Panc1 (cell line): ENCODE data around the gene ZNF229.

ENCODE experiments used
- POLR2AphosphoS5 ChIP-seq: IDR thresholded peaks from 2 replicates; pipeline ENCODE4 v1.6.1; 2012; ENCODE audit warnings: mild to moderate bottlenecking, low read depth, low read length, moderate library complexity
- TCF7L2 ChIP-seq: IDR thresholded peaks from 2 replicates; pipeline ENCODE4 v1.6.1; 2011; ENCODE audit warnings: mild to moderate bottlenecking, low read depth, low read length, inconsistent platforms
- TF ChIP-seq, protein P1 (sequence below): fragments of 450-650 bp; IDR thresholded peaks from 2 replicates; pipeline ENCODE4 v1.5.1; 2017; ENCODE audit warnings: mild to moderate bottlenecking
- TF ChIP-seq, protein P2 (sequence below), 2 experiments: IDR thresholded peaks; 2 replicates each; pipeline ENCODE4 v1.6.1; 2011 to 2012; ENCODE audit warnings: low read depth in 2 of 2, control low read depth in 1 of 2, low read length in 1 of 2, mild to moderate bottlenecking in 1 of 2, moderate library complexity in 1 of 2; ENCODE audit not compliant: insufficient read depth in 1 of 2

DNA sequence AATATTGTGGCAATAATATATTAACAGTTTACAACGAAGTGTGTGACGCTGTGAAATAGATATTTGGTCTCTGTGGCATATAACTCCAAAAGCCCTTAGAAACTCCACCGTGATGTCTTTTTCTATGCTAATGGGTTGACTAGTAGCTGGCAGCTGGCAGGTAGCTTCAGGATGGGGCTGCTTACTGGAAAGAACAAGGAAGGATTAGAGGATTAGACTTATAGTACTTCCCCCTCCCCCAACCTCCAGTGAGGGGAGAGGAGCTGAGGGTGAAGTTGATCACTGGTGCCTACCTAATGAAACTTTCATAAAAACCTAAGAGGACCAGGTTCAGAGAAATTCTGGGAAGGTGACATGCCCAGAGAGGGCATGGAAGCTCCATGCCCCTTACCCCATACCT is 9.8 kb downstream of the ZNF229 start:
- TF ChIP-seq, protein P1, sequence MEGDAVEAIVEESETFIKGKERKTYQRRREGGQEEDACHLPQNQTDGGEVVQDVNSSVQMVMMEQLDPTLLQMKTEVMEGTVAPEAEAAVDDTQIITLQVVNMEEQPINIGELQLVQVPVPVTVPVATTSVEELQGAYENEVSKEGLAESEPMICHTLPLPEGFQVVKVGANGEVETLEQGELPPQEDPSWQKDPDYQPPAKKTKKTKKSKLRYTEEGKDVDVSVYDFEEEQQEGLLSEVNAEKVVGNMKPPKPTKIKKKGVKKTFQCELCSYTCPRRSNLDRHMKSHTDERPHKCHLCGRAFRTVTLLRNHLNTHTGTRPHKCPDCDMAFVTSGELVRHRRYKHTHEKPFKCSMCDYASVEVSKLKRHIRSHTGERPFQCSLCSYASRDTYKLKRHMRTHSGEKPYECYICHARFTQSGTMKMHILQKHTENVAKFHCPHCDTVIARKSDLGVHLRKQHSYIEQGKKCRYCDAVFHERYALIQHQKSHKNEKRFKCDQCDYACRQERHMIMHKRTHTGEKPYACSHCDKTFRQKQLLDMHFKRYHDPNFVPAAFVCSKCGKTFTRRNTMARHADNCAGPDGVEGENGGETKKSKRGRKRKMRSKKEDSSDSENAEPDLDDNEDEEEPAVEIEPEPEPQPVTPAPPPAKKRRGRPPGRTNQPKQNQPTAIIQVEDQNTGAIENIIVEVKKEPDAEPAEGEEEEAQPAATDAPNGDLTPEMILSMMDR = no peak
- TF ChIP-seq TCF7L2 (no peak), POLR2AphosphoS5 (no peak)
- TF ChIP-seq, protein P2, sequence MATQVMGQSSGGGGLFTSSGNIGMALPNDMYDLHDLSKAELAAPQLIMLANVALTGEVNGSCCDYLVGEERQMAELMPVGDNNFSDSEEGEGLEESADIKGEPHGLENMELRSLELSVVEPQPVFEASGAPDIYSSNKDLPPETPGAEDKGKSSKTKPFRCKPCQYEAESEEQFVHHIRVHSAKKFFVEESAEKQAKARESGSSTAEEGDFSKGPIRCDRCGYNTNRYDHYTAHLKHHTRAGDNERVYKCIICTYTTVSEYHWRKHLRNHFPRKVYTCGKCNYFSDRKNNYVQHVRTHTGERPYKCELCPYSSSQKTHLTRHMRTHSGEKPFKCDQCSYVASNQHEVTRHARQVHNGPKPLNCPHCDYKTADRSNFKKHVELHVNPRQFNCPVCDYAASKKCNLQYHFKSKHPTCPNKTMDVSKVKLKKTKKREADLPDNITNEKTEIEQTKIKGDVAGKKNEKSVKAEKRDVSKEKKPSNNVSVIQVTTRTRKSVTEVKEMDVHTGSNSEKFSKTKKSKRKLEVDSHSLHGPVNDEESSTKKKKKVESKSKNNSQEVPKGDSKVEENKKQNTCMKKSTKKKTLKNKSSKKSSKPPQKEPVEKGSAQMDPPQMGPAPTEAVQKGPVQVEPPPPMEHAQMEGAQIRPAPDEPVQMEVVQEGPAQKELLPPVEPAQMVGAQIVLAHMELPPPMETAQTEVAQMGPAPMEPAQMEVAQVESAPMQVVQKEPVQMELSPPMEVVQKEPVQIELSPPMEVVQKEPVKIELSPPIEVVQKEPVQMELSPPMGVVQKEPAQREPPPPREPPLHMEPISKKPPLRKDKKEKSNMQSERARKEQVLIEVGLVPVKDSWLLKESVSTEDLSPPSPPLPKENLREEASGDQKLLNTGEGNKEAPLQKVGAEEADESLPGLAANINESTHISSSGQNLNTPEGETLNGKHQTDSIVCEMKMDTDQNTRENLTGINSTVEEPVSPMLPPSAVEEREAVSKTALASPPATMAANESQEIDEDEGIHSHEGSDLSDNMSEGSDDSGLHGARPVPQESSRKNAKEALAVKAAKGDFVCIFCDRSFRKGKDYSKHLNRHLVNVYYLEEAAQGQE (IDR thresholded peaks at IDR 0.05; ENCODE audit: insufficient read depth in 1 of 2, low read depth in 2 of 2, low read length in 1 of 2) = no peak
